Kidney epithelial cell (primary cell): ENCODE data around the gene ROPN1L. TPM values are rescaled to one million over a fixed set of nuclear protein-coding genes. Genes with fewer than 3 reads are reported as not detected.

Source experiments
- DNase-seq: peaks from one replicate; pipeline ENCODE4 v3.0.0-alpha.2; 2010; ENCODE audit warnings: low read depth
- H3K27me3 ChIP-seq: 2 replicates; pipeline ENCODE4 v1.6.0; 2011; ENCODE audit warnings: low read length; ENCODE audit not compliant: control insufficient read depth, insufficient read depth
- H3K36me3 ChIP-seq: 2 replicates; pipeline ENCODE4 v1.5.1; 2011; ENCODE audit warnings: low read length; ENCODE audit not compliant: control insufficient read depth, insufficient read depth
- H3K4me3 ChIP-seq: 2 replicates; pipeline ENCODE4 v1.5.1; 2011; ENCODE audit warnings: low read depth, mild to moderate bottlenecking, control low read depth, low read length
- total RNA-seq: library from RNA; depleted of rRNA; stranded (reverse); fragments of >200 nt; gene quantifications from 2 replicates; pipeline ENCODE4 v1.2.3, GENCODE V29; 2015
- TF ChIP-seq, protein P1 (sequence below): IDR thresholded peaks from 2 replicates; pipeline ENCODE4 v1.5.1; 2011; ENCODE audit warnings: mild to moderate bottlenecking, moderate library complexity, low read length, control low read depth, inconsistent platforms; ENCODE audit not compliant: insufficient read depth, poor library complexity, severe bottlenecking

Gene ROPN1L
- total RNA-seq, 1 donor from 2014 or later = 0.21 TPM

DNA sequence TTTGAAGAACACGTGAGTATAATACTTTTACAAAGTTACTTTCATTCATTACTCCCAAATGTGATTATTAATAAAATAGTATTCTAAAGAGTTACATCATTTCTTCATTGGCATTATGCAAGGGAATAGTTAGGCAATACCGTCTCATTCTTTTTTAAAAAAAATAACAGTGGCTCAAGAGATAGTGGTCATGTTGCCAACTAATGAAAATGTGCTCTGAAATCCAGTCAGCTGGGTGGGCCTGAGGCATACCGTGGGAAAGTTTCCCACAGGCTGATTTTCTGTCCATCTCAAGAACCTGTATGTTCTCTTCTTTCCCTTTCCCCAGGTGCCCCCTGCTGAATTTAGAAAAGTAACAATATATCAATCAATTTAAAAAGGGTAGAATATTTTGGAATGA is 40.8 kb upstream of the ROPN1L start:
- Histone ChIP-seq H3K27me3 (no peaks in the 10 kb centered on the region), H3K36me3 (no peaks in the 10 kb centered on the region), H3K4me3 (no peak overlapping the region)
- DNase-seq = no peak
- TF ChIP-seq, protein P1, sequence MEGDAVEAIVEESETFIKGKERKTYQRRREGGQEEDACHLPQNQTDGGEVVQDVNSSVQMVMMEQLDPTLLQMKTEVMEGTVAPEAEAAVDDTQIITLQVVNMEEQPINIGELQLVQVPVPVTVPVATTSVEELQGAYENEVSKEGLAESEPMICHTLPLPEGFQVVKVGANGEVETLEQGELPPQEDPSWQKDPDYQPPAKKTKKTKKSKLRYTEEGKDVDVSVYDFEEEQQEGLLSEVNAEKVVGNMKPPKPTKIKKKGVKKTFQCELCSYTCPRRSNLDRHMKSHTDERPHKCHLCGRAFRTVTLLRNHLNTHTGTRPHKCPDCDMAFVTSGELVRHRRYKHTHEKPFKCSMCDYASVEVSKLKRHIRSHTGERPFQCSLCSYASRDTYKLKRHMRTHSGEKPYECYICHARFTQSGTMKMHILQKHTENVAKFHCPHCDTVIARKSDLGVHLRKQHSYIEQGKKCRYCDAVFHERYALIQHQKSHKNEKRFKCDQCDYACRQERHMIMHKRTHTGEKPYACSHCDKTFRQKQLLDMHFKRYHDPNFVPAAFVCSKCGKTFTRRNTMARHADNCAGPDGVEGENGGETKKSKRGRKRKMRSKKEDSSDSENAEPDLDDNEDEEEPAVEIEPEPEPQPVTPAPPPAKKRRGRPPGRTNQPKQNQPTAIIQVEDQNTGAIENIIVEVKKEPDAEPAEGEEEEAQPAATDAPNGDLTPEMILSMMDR = no peak

DNA sequence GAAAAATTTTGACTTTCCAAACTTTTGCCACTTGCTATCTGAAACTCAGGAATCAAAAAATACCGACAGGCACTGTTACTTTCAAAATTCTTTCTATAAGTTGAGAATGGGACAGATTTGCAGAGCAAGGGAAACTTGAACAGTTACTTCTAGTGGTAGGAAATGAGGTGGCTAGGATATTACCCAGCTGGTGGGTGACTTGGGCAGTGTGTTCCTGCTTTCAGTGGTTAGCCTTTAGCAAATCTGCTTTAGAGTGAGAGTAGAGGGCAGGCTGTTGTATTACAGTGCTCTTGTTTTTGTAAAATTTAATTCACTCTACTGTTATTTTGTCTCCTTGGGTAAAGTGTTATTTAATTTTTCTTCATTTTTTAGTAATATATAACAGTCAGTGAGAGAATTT is 40.2 kb upstream of the ROPN1L start:
- no peaks in the 10 kb centered on the region for H3K36me3 ChIP-seq
- H3K27me3 ChIP-seq = no peaks in the 10 kb centered on the region
- TF ChIP-seq, protein P1 = no peak
- DNase-seq = no peak
- H3K4me3 ChIP-seq = no peak overlapping the region

GRCh38 chr5:10403829-10404228 is 37.9 kb upstream of the ROPN1L start:
- no peaks in the 10 kb centered on the region for H3K27me3 ChIP-seq
- DNase-seq = no peak
- TF ChIP-seq, protein P1 = no peak
- H3K36me3 ChIP-seq = no peaks in the 10 kb centered on the region
- no peak overlapping the region for H3K4me3 ChIP-seq

DNA sequence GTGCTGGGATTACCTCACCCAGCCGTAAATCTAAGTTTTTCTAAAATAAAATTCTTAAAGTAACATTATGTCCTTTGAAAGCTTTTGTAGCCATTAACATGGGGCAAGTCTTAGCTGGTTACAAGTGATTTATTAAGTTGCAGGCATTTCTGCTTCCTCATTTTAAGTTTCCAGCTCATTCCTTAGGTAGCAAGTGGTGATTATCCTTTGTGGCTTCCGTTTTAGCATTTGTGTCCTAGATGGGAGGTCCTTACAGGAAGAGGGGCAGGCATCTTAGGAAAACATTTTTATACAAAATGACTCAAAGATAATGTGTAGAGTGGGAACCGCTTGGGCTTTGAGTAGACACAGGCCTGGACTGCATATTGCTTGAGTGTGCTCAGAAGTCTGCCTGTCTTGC is 35.0 kb upstream of the ROPN1L start:
- TF ChIP-seq, protein P1 = no peak
- Histone ChIP-seq H3K36me3 (no peaks in the 10 kb centered on the region), H3K4me3 (no peak overlapping the region)

DNA sequence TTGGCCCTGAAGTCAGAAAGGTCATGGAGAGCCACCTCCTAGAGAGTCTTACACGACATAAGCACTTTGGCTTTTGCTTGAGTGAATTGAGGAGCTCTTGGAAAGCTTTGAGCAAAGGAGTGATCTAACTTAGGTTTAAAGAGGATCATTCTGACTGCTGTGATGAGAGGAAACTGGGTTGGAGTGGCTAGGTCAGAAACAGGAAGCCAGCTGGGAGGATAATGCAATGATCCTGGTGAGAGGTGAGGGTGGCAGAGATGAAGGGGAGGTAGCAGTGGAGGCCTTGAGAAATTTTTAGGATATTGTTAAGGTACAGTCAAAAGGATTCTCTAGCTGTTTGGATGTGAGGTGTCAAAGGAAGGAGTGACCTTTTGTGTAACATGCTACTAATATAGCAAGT is 32.2 kb upstream of the ROPN1L start:
- no peak for DNase-seq
- TF ChIP-seq, protein P1 = no peak
- Histone ChIP-seq H3K36me3 (peaks cover 2% of the 10 kb centered on the region), H3K4me3 (no peak overlapping the region), H3K27me3 (no peaks in the 10 kb centered on the region)

More for the DNA sequence above, 35.0 kb upstream of the ROPN1L start:
- DNase-seq = no peak
- no peaks in the 10 kb centered on the region for H3K27me3 ChIP-seq

DNA sequence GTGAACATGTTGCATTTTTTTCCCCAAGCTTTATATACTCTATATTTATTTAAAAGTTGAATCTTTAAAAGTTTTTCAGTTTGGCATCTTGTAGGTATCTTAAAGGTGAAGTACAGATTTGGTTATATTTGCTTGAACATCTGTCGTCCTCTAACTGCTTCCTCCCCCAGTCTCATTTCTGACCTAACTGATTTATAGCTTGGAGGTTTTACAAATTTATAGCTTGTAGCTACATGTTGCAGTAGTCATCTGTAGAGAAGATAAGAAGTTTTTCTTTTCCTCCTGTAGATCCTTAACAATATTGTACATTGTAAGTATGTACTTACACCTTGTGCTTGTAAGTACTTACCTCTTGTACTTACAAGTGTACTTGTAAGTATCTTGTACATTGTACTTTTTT is 31.0 kb upstream of the ROPN1L start:
- Histone ChIP-seq H3K4me3 (no peak overlapping the region), H3K36me3 (peaks cover 2% of the 10 kb centered on the region), H3K27me3 (no peaks in the 10 kb centered on the region)
- no peak for DNase-seq
- TF ChIP-seq, protein P1 = no peak
